H1 (cell line): ENCODE measurements around the gene ARMC7. TPM values are rescaled to one million over a fixed set of nuclear protein-coding genes. Genes with fewer than 3 reads are reported as not detected.

Source experiments
- CTCF ChIA-PET: fragments of 300-600 bp; sonication (Branson Sonifier 250); formaldehyde crosslinking; loops from one replicate; lab custom pipeline; 2021; ENCODE audit not compliant: partially characterized antibody; lab: Charles Lee
- POLR2A ChIA-PET: fragments of 300-600 bp; sonication (Branson Sonifier 250); formaldehyde crosslinking; loops from one replicate; lab custom pipeline; 2021; ENCODE audit warnings: inconsistent platforms; ENCODE audit not compliant: partially characterized antibody; lab: Charles Lee
- DNase-seq, 2 experiments: peaks; one replicate each; pipeline versions ENCODE4 v3.0.0 to v3.0.0-alpha.2; 2010 to 2022; ENCODE audit warnings: low spot score in 2 of 2, low read depth in 1 of 2, mixed read lengths in 1 of 2
- FAIRE-seq: peaks from 2 replicates; lab custom pipeline; 2011; peaks lifted over from hg19 to GRCh38; lab: Jason Lieb, UNC
- H2AFZ ChIP-seq: 2 replicates; pipeline ENCODE4 v1.8.1; 2012; ENCODE audit warnings: low read length, inconsistent platforms
- H2AK5ac ChIP-seq: 2 replicates; pipeline ENCODE4 v1.6.1; 2013; ENCODE audit warnings: low read depth, low read length
- H2BK120ac ChIP-seq: replicated peaks from 2 replicates; pipeline ENCODE3; 2013; ENCODE audit warnings: low read depth, low read length, inconsistent platforms
- H2BK12ac ChIP-seq: 2 replicates; pipeline ENCODE4 v1.6.1; 2013; ENCODE audit warnings: low read depth, low read length
- H2BK15ac ChIP-seq: 2 replicates; pipeline ENCODE4 v1.6.1; 2013; ENCODE audit warnings: low read length
- H2BK20ac ChIP-seq: 2 replicates; pipeline ENCODE4 v1.6.1; 2013; ENCODE audit warnings: low read length
- H2BK5ac ChIP-seq: 2 replicates; pipeline ENCODE4 v1.6.1; 2013; ENCODE audit warnings: low read depth, low read length
- H3K14ac ChIP-seq: 2 replicates; pipeline ENCODE4 v1.6.1; 2013; ENCODE audit warnings: inconsistent platforms; ENCODE audit not compliant: insufficient read length
- H3K18ac ChIP-seq: 2 replicates; pipeline ENCODE4 v1.6.1; 2013; ENCODE audit warnings: low read length; ENCODE audit errors: extremely low read depth
- H3K23ac ChIP-seq: 2 replicates; pipeline ENCODE4 v1.6.1; 2013; ENCODE audit warnings: inconsistent platforms; ENCODE audit not compliant: insufficient read length
- H3K23me2 ChIP-seq: 2 replicates; pipeline ENCODE4 v1.6.1; 2013; ENCODE audit warnings: low read depth, low read length
- H3K27ac ChIP-seq: 2 replicates; pipeline ENCODE4 v1.6.1; 2011; ENCODE audit warnings: low read depth, low read length, inconsistent platforms
- H3K27me3 ChIP-seq, 4 experiments: replicated peaks in 1 of 4; 1 replicate in 1 of 4; 2 replicates in 3 of 4; pipeline versions ENCODE4 v1.6.1 to v1.8.1; 2011 to 2013; ENCODE audit warnings: low read length in 3 of 4, mild to moderate bottlenecking in 3 of 4, inconsistent platforms in 2 of 4, mixed read lengths in 2 of 4, moderate library complexity in 1 of 4; ENCODE audit not compliant: control insufficient read depth in 3 of 4, insufficient read depth in 3 of 4; ENCODE audit errors: extremely low read depth in 1 of 4
- H3K36me3 ChIP-seq, 4 experiments: 2 replicates each; pipeline versions ENCODE4 v1.6.1 to v1.8.1; 2011 to 2013; ENCODE audit warnings: mild to moderate bottlenecking in 4 of 4, low read length in 3 of 4, moderate library complexity in 2 of 4, control low read depth in 1 of 4, inconsistent platforms in 1 of 4; ENCODE audit not compliant: insufficient read depth in 4 of 4, control insufficient read depth in 2 of 4
- H3K4ac ChIP-seq: replicated peaks from 2 replicates; pipeline ENCODE3; 2013; ENCODE audit warnings: low read length, low read depth, mixed read lengths, inconsistent platforms; ENCODE audit not compliant: insufficient read length
- H3K4me1 ChIP-seq, 4 experiments: replicated peaks in 1 of 4; 1 replicate in 1 of 4; 2 replicates in 3 of 4; pipeline versions ENCODE4 v1.6.1 to v1.8.1; 2011 to 2013; ENCODE audit warnings: low read length in 3 of 4, inconsistent platforms in 2 of 4, mixed read lengths in 1 of 4; ENCODE audit not compliant: insufficient read depth in 4 of 4, control insufficient read depth in 3 of 4
- H3K4me2 ChIP-seq, 2 experiments: 2 replicates each; pipeline versions ENCODE4 v1.6.1 to v1.8.1; 2011 to 2013; ENCODE audit warnings: low read depth in 2 of 2, low read length in 2 of 2, control low read depth in 1 of 2, inconsistent platforms in 1 of 2, mild to moderate bottlenecking in 1 of 2; ENCODE audit not compliant: insufficient read depth in 1 of 2
- H3K4me3 ChIP-seq, 4 experiments: fragments of 200-600, 300-600 bp in 1 of 4; sonication (generic), shearing (Covaris generic), sonication (Bioruptor Twin) in 1 of 4; 2 replicates each; pipeline versions ENCODE4 v1.5.1 to v1.8.1; 2011 to 2016; ENCODE audit warnings: low read length in 4 of 4, low read depth in 3 of 4, control low read depth in 2 of 4, inconsistent platforms in 2 of 4, mild to moderate bottlenecking in 2 of 4, mixed read lengths in 1 of 4, moderate library complexity in 1 of 4; ENCODE audit not compliant: insufficient read depth in 2 of 4; ENCODE audit errors: extremely low read depth in 1 of 4
- H3K56ac ChIP-seq: replicated peaks from 2 replicates; pipeline ENCODE3; 2013; ENCODE audit warnings: low read depth, mild to moderate bottlenecking, mixed read lengths, low read length, inconsistent platforms; ENCODE audit not compliant: insufficient read length
- H3K79me1 ChIP-seq: 2 replicates; pipeline ENCODE4 v1.6.1; 2013; ENCODE audit warnings: low read depth, low read length, control low read depth
- H3K79me2 ChIP-seq, 2 experiments: 2 replicates each; pipeline versions ENCODE4 v1.6.1 to v1.8.1; 2012 to 2013; ENCODE audit warnings: low read length in 2 of 2, mild to moderate bottlenecking in 2 of 2, inconsistent platforms in 1 of 2; ENCODE audit not compliant: insufficient read depth in 2 of 2, control insufficient read depth in 1 of 2
- H3K9ac ChIP-seq, 4 experiments: replicated peaks in 1 of 4; 1 replicate in 1 of 4; 2 replicates in 3 of 4; pipeline versions ENCODE4 v1.6.1 to v1.8.1; 2011 to 2013; ENCODE audit warnings: low read depth in 3 of 4, low read length in 3 of 4, control low read depth in 2 of 4, mild to moderate bottlenecking in 2 of 4, moderate library complexity in 2 of 4, inconsistent platforms in 1 of 4; ENCODE audit errors: extremely low read depth in 1 of 4
- H3K9me3 ChIP-seq, 2 experiments: 2 replicates each; pipeline versions ENCODE4 v1.6.1 to v1.8.1; 2012 to 2013; ENCODE audit warnings: mild to moderate bottlenecking in 2 of 2, moderate library complexity in 2 of 2, control low read depth in 1 of 2, inconsistent platforms in 1 of 2, low read depth in 1 of 2, low read length in 1 of 2, mixed read lengths in 1 of 2; ENCODE audit not compliant: insufficient read depth in 2 of 2
- H4K20me1 ChIP-seq, 2 experiments: replicated peaks in 1 of 2; 2 replicates each; pipeline versions ENCODE3 to v1.8.1; 2011 to 2013; ENCODE audit warnings: inconsistent platforms in 2 of 2, low read length in 2 of 2, mild to moderate bottlenecking in 1 of 2; ENCODE audit not compliant: insufficient read depth in 2 of 2, control insufficient read depth in 1 of 2
- H4K5ac ChIP-seq: 2 replicates; pipeline ENCODE4 v1.6.1; 2013; ENCODE audit warnings: low read length, low read depth, mixed read lengths, inconsistent platforms; ENCODE audit not compliant: insufficient read length
- H4K8ac ChIP-seq: 2 replicates; pipeline ENCODE4 v1.8.0; 2013; ENCODE audit warnings: mild to moderate bottlenecking, moderate library complexity, low read length, inconsistent platforms; ENCODE audit not compliant: insufficient read depth; ENCODE audit errors: extremely low read depth
- H4K91ac ChIP-seq: replicated peaks from 2 replicates; pipeline ENCODE3; 2013; ENCODE audit warnings: low read length, mixed read lengths, inconsistent platforms; ENCODE audit not compliant: insufficient read length
- BRCA1 ChIP-seq: IDR thresholded peaks from 2 replicates; pipeline ENCODE4 v1.6.1; 2012; ENCODE audit warnings: low read depth, low read length, improper control_type of control experiment
- JUN ChIP-seq: IDR thresholded peaks from 2 replicates; pipeline ENCODE4 v1.6.1; 2011; ENCODE audit warnings: low read depth, mild to moderate bottlenecking, improper control_type of control experiment, low read length
- KDM1A ChIP-seq: fragments of 200-600, 300-600 bp; sonication (generic); IDR thresholded peaks from 2 replicates; pipeline ENCODE4 v1.7.1; 2016; ENCODE audit warnings: mild to moderate bottlenecking, low read length, borderline replicate concordance
- POLR2AphosphoS5 ChIP-seq: IDR thresholded peaks from 2 replicates; pipeline ENCODE4 v1.6.1; 2011; ENCODE audit warnings: low read depth, low read length
- TCF12 ChIP-seq: IDR thresholded peaks from 2 replicates; pipeline ENCODE4 v1.6.1; 2011; ENCODE audit warnings: low read depth, mild to moderate bottlenecking, low read length
- WGBS, 2 experiments: shearing (Covaris generic) in 1 of 2; methylation state at CpG; one replicate each; pipeline versions ENCODE4 v1.1.6 to v1.1.7; 2013 to 2015; ENCODE audit warnings: low lambda C conversion rate in 2 of 2, mixed read lengths in 2 of 2, inconsistent platforms in 1 of 2, low coverage in 1 of 2, missing lambda C conversion rate in 1 of 2; ENCODE audit not compliant: insufficient replicate concordance in 2 of 2, insufficient coverage in 1 of 2, insufficient read length in 1 of 2; ENCODE audit errors: extremely low coverage in 1 of 2, missing lambda C conversion rate in 1 of 2; 5-methylcytosine and 5-hydroxymethylcytosine counted together
- polyA plus RNA-seq, 7 experiments: library from polyadenylated mRNA; depleted of rRNA in 3 of 7; stranded (reverse) in 5 of 7; unstranded in 2 of 7; fragments of >200 nt in 5 of 7; fragments of 200-250 nt in 2 of 7; gene quantifications; 1 replicate in 5 of 7; 2 replicates in 1 of 7; 4 replicates in 1 of 7; pipeline versions ENCODE4 v1.2.1 to v1.2.3, GENCODE V29; 2011 to 2013; ENCODE audit warnings: missing spikeins in 2 of 7, mixed read lengths in 2 of 7
- total RNA-seq: library from RNA; stranded (reverse); fragmentation: NEBNext Ultra II Directional; extraction: Animal tissue kit (Norgen Biotek cat#: 25700); gene quantifications from 2 replicates; pipeline ENCODE4 v1.2.1, GENCODE V29; 2021

Gene ARMC7
- total and polyA plus RNA-seq, 2 of the 8 experiments (the other 6 are each of a cell fraction or from before 2014, with no cell fraction given): 9.8 to 13.6 TPM

- H2BK20ac ChIP-seq: no peak overlapping the region
- FAIRE-seq: no peak
- H4K91ac ChIP-seq: no peak overlapping the region
- no peaks in the 10 kb centered on the region for H3K9me3 ChIP-seq
- H2BK12ac ChIP-seq: no peak overlapping the region
- H3K18ac ChIP-seq: no peak overlapping the region
- H3K79me2 ChIP-seq: peaks cover 0 to 38% of the 10 kb centered on the region in 2 experiments; a peak in 2 of 4 replicates
- H4K8ac ChIP-seq: no peak overlapping the region
- no peak overlapping the region for H3K4ac ChIP-seq
- H4K20me1 ChIP-seq: peaks cover 3 to 14% of the 10 kb centered on the region in 2 experiments
- H3K36me3 ChIP-seq: peaks cover 44 to 90% (median 66%) of the 10 kb centered on the region in 4 experiments
- H3K79me1 ChIP-seq: 0 out of 2 replicates have a peak, but pooled peaks cover 2% of the 10 kb centered on the region
- no peak overlapping the region for H2BK5ac ChIP-seq
- no peak overlapping the region for H2BK15ac ChIP-seq
- H3K9ac ChIP-seq: no peak overlapping the region
- H3K4me1 ChIP-seq: no peaks in the 10 kb centered on the region
- H3K14ac ChIP-seq: no peak overlapping the region
- no peaks in the 10 kb centered on the region; the same call in 1 of the 2 replicates for H3K23me2 ChIP-seq
- no peak overlapping the region for H3K56ac ChIP-seq
- H2AK5ac ChIP-seq: no peak overlapping the region
- H3K23ac ChIP-seq: no peak overlapping the region
- DNase-seq: no peak
- H4K5ac ChIP-seq: no peak overlapping the region
- no peak overlapping the region for H2AFZ ChIP-seq
- TF ChIP-seq JUN (no peak), POLR2AphosphoS5 (0 out of 2 replicates have a peak, but pooled peaks have one; percentile 19), BRCA1 (no peak), KDM1A (no peak), TCF12 (no peak)
- TF ChIP-seq, all 59 proteins: peak for 1
- no peak overlapping the region for H3K4me2 ChIP-seq
- CTCF ChIA-PET: interaction anchor here (0.6 to 2.2 kb wide), 16 partner anchors 11 to 367 kb away, joined by 3 to 11 read pairs (median 4); partner anchors contain the start of gene NT5C
- POLR2A ChIA-PET: interaction anchor here (0.6 to 8.0 kb wide), 17 partner anchors 8 to 64 kb away, joined by 3 to 83 read pairs (median 5); partner anchors contain the start of genes JPT1 and NT5C
- no peak overlapping the region for H2BK120ac ChIP-seq
- H3K27me3 ChIP-seq: no peaks in the 10 kb centered on the region
- H3K4me3 ChIP-seq: no peak overlapping the region
- no peak overlapping the region for H3K27ac ChIP-seq
- 89% methylated on average over 11 of the region's 11 CpGs; no CpG with 5 or more reads in 1 of the 2 experiments for WGBS, 2 experiments
Observed at GRCh38 chr17:75144816-75145512, 35.2 kb downstream of the ARMC7 start.
